ENCODE data around the gene BPIFB6.

The BPIFB6 gene

DNA sequence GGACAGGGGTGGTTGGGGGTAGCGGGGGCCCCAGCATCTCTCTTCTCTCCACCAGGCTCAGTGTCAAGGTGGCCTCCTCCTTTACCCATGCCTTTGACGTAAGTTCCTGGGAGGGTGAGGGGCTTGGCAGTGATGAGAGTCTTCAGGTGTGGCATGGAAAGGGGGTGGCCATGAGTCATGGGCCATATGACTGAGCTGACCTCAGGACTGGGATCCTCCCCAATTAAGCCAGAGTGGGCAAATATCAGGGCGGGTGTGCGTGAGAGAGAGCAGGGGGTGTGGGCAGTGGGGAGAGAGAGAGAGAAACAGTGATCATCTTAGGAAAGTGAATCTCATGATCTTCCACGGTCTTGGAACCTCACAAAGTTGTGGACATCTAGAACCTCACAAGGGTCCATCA, 39.8 kb downstream of the BPIFB6 start:
- DNase-seq: no peak
- in situ Hi-C loops (cut with HindIII; ENCODE audit: low pct_ligation_motif_present, low pct_unique_long_range_greater_than_20kb, low sequenced_read_pairs): no loop called here

DNA sequence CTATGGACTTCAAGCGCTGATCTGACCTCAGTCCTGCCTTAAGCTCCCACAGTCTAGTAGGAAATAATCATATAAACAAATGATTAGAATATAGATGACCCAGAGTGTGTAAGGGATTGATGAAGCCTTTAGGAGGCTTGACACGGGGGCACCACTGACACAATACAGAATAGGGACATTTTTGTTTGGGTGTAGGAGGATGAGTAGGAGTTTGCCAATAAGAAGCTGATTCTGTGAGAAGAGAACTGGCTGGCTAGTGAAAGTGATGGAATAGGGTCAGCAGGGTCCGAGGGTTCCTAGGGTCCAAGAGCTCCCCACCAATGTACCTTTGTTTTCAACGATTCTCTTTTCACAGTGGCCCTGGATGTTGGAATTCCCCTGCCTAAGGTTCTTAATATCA, 40.9 kb downstream of the BPIFB6 start:
- in situ Hi-C loops (cut with HindIII; ENCODE audit: low pct_ligation_motif_present, low pct_unique_long_range_greater_than_20kb, low sequenced_read_pairs): no loop called here
- no peak for DNase-seq

DNA sequence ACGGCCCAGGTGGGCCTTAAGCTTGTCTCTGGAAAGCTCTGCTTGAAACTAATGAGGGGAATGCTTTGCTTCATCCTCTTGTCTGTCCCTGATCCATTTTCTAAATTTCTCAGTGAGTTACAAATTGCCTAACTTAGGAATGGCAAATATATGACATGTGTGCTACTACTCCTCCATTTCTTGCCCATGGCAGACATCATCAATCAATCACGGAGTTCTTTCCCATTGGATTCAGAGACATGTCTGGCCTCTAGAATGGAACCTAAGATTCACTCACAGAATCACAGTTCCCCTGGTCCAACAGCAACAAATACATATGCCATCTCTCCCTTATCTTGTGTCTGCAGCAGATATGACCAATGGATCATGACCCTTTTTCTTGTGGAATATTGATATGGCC, 41.4 kb downstream of the BPIFB6 start:
- in situ Hi-C loops (cut with HindIII; ENCODE audit: low pct_ligation_motif_present, low pct_unique_long_range_greater_than_20kb, low sequenced_read_pairs): no loop called here
- no peak for DNase-seq

DNA sequence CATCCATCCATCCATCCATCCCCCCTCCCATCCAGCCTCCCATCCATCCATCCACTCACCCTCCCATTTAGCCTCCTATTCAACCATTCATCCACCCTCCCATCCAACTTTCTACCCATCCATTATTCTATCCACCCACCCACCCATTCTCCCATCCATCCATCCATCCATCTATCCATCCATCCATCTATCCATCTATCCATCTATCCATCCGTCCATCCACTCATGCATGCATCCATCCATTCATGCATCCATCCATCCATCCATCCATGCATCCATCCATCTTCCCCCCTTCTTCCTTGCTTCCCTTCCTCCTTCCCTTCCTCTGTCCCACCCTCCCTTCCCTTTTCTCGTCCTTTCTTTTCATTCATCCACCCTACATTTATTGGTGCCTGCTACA, 43.2 kb downstream of the BPIFB6 start:
- no peak for DNase-seq
- in situ Hi-C loops (cut with HindIII; ENCODE audit: low pct_ligation_motif_present, low pct_unique_long_range_greater_than_20kb, low sequenced_read_pairs): no loop called here

DNA sequence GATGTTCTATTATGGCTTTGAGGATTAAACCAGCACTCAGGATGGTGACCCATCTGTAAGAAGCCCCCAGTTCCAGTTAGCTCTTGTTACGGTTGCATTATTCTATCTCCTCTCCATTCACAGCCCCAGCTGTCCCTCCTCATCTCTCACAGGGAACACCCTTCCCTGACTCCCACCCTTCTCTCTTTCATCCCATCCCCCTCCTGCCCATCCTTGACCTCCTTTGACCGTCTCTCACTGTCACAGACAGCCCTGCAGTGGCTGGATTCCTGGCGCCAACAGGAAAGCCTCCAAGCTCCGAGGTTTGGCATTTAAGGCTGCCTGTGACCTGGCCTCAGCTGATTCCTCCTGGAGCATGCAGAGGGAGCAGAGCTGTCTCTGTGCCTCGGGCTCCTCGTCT, 43.8 kb downstream of the BPIFB6 start:
- DNase-seq: no peak
- in situ Hi-C loops (cut with HindIII; ENCODE audit: low pct_ligation_motif_present, low pct_unique_long_range_greater_than_20kb, low sequenced_read_pairs): no loop called here

DNA sequence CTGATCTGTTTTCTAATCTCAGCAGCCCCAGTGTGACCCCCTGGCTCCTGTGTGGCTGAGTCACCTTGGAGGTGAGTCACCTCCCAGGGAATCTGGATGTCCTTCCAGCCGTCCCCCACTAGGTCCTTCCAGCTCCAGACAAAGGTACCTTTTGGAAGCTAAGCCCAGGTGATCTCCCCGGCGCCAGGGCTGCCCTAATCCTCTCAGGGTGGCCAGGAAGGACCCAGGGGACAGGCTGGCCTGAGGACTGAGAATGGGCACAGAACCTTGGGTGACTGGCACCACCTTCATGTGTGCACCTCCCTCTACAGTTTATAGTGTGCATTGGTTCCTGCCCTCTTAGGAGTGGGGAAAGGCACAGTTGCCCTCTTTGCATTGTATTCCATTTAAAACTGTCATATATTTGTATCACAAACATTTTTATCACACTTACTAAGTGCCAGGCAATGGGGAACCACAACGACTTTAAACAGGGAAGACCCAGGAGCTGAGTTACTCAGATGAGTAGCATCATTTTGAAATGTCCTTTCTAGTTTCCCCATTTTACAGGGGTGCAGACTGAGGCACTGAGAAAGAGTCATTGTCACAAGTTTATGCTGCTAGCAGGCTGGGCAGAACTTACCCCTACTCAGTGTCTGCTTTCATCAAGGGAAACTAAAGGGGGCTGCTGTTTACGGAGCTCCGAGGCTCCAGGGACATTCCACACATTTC, 45.4 kb downstream of the BPIFB6 start:
- DNase-seq: peak; percentile 9
- in situ Hi-C loops (cut with HindIII; ENCODE audit: low pct_ligation_motif_present, low pct_unique_long_range_greater_than_20kb, low sequenced_read_pairs): no loop called here

DNA sequence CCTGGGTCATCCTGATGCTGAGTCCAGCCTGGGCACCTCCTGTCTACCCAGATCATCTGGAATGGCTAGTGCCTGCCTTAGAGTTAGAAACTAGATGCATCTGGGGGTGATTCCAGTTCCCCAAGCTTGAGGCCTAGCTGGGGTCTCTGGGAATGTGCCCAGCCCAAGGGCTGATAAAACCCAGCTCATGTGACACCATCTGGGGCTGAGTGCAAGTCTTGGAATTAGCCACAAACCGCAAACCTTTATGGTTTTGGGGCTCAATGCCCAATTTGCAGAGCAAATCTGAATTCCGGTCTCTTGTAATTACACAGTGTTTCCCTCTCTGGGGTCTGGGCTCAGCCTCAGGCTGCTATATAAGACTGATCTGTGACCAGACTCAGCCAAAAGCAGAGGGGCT, 47.8 kb downstream of the BPIFB6 start, which contains the start of gene BPIFB4:
Gene BPIFB4 (plus strand): TSS at position 385 of the 400 bp plus-strand sequence. CDS start 1,884 bp downstream, outside the sequence.
- no peak for DNase-seq
- in situ Hi-C loops (cut with HindIII; ENCODE audit: low pct_ligation_motif_present, low pct_unique_long_range_greater_than_20kb, low sequenced_read_pairs): no loop called here

DNA sequence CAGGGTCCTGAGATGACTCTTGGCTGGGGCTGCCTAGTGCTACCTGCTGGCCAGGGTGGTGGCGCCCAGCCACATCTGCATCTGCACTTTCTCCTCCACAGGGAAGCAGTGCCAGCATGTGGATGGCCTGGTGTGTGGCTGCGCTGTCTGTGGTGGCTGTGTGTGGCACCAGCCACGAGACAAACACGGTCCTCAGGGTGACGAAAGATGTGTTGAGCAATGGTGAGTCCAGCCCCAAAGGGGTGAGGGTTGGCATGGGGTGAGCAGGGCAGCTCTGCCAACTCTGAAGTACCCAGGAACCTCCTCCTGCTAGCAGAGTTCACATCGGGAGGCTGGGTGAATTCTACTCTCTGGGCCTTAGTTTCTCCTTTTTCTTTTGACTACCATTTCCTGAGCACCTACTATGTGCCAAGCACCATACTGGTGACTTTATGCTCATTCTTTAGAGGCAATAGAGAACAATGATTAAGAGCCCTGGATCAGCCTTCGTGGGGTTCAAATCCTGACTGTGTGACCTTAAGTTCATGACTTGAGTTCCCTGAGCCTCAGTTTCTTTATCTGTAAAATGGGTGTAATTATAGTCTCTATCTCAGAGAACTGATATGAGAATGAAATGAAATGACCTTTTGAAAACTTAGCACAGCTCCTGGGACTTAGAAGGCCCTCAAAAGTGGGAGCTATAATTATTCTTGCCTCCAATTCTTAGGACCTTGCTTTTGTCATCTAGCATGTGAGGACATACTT, 50.1 kb downstream of the BPIFB6 start:
- in situ Hi-C loops (cut with HindIII; ENCODE audit: low pct_ligation_motif_present, low pct_unique_long_range_greater_than_20kb, low sequenced_read_pairs): no loop called here
- no peak for DNase-seq

DNA sequence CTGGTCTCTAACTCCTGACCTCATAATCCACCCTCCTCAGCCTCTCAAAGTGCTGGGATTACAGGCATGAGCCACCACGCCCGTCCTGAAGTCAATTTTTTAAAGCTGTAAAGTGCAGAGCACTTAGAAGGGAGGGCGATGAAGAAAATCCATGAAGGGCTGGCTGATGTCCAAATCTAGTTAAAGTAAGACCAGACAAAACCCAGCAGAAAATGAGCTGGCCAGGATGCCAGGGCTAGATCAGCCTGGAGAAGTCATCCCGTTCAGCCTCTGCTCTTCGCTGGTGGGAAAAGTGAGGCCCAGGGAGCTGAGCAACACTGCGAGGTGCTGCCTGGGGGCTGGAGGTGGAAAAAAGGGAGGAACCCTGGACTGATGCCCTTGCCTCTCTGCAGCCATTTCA, 51.1 kb downstream of the BPIFB6 start:
- DNase-seq: peak; percentile 4
- in situ Hi-C loops (cut with HindIII; ENCODE audit: low pct_ligation_motif_present, low pct_unique_long_range_greater_than_20kb, low sequenced_read_pairs): no loop called here

DNA sequence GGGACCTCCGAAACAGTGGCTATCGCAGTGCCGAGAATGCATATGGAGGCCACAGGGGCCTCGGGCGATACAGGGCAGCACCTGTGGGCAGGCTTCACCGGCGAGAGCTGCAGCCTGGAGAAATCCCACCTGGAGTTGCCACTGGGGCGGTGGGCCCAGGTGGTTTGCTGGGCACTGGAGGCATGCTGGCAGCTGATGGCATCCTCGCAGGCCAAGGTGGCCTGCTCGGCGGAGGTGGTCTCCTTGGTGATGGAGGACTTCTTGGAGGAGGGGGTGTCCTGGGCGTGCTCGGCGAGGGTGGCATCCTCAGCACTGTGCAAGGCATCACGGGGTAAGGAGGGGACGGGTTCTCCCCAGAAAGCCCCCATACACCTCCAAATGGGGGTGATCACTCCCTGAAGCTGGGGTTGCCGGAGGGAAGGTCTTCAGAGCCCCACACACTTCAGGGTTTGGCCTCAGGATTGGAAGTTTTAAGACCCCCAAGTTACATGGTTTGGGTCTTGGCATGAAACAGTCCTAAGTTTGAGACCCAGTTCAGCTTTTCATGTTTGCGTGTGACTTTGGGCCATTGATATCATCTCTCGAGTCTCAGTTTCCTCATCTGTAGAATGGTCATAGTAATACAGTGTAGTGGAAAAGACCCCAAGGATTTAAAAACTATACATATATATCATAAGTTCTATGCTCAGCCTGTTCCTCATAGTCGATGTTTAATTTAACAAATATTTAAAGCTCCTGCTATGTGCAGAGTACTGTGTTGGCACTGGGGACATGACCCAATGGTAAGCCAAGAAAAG, 52.3 kb downstream of the BPIFB6 start:
- in situ Hi-C loops (cut with HindIII; ENCODE audit: low pct_ligation_motif_present, low pct_unique_long_range_greater_than_20kb, low sequenced_read_pairs): no loop called here
- no peak for DNase-seq

DNA sequence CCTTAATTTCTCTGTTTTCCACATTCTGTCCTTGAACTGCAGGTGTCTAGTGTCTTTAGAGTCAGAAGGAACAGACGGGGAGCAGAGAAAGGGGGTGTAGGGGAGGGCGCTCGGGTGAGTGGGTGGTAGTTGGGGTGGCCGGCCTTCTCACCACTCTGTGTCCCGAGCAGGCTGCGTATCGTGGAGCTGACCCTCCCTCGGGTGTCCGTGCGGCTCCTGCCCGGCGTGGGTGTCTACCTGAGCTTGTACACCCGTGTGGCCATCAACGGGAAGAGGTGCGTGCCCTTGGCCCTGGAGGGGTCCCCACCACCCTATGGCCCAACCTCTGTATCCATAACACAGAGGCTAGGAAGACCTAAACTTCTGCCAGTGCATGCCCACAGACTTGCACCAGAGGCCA, 53.3 kb downstream of the BPIFB6 start:
- no peak for DNase-seq
- in situ Hi-C loops (cut with HindIII; ENCODE audit: low pct_ligation_motif_present, low pct_unique_long_range_greater_than_20kb, low sequenced_read_pairs): no loop called here

DNA sequence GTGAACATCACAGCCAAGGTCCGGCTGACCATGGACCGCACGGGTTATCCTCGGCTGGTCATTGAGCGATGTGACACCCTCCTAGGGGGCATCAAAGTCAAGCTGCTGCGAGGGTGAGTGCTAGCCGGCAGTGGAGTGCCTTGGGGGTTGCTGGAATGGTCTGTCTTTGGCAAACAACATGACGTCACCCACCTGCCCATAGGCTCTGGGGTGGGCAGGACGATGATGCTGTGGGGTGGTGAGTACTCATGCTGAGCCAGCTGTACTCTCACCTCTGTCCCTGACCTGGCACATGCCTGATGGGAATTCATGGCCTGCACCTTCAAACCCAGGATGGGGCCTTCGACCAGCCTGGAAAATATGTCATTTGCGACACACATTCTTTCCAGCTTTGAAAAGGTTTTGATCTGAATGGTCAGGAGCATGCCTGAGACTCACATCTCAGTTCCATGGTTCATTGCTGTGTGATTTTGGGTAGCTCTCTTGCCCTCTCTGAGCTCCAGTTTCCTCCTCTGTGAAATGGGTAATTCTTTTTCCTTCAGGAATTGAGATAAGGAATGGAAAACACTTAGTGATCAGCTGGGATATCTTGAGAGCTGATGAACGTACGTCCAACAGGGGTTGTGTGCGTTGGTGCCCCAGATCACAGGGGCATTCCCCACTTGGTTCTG, 54.7 kb downstream of the BPIFB6 start:
- no peak for DNase-seq
- in situ Hi-C loops (cut with HindIII; ENCODE audit: low pct_ligation_motif_present, low pct_unique_long_range_greater_than_20kb, low sequenced_read_pairs): no loop called here

DNA sequence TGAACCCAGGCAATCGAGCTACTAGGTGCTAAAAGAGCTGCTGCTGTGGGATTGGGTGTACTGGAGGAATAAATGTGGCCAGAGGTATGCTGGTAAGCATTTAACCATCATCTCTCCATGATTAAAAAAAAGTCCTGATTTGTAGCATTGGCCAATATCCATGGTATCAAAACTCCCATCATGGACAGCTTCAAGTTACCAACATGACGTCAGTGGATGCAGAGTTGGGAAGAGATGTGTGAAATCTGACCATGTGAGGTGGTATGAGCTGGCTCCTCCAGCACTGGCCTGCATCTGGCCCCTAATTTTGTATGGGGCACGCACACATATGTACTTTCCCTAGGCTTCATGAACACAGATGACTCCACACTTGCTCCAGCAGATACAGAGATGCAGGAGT, 59.7 kb downstream of the BPIFB6 start:
- DNase-seq: no peak
- in situ Hi-C loops (cut with HindIII; ENCODE audit: low pct_ligation_motif_present, low pct_unique_long_range_greater_than_20kb, low sequenced_read_pairs): no loop called here

DNA sequence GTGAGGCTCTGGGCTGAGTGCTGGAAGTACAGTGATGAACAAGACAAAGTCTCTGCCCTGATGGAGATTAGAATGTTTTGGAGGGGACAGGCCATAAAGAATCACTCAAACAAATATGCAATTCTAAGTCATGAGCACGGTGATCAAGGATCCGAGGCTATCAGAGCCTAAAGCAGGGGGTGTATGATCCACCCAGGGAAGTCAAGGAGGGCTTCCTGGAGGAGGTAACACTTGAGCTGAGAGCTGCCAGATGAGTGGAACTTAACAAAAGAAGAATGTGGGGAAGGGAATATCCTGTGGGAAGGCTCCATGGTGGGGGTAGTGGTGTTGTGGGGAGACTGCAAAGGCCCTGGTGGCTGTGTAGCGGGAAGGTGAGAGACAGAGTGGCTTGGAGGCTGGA, 60.2 kb downstream of the BPIFB6 start:
- in situ Hi-C loops (cut with HindIII; ENCODE audit: low pct_ligation_motif_present, low pct_unique_long_range_greater_than_20kb, low sequenced_read_pairs): no loop called here
- no peak for DNase-seq

DNA sequence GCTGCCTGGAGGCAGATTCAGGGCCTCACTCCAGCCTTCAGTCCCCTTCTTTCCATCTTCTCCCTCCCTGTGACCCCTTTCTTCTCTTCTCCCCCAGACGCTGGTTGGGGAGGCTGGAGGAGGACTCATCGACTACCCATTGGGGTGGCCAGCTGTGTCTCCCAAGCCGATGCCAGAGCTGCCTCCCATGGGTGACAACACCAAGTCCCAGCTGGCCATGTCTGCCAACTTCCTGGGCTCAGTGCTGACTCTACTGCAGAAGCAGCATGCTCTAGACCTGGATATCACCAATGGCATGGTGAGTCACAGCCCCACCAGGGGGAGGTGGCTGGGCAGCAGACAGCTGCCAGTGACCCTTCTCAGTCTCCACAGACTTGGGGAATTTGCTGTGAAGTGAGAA, 60.9 kb downstream of the BPIFB6 start:
- no peak for DNase-seq
- in situ Hi-C loops (cut with HindIII; ENCODE audit: low pct_ligation_motif_present, low pct_unique_long_range_greater_than_20kb, low sequenced_read_pairs): no loop called here

DNA sequence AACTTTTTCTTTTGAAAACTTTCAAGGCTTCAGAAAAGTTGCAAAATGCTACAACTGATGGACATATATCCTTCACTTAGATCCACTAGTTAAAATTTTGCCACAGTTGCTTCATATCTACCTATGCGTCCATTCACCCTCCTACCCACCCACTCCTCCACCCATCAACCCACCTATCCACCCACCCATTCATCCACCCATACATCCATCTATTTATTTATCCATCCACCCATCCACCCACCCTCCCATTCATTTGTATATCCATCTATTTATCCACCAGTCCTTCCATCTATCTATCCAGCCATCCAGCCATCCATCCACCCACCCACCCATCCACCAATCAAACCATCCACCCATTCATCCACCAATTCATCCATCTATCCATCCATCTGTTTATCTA, 61.6 kb downstream of the BPIFB6 start:
- in situ Hi-C loops (cut with HindIII; ENCODE audit: low pct_ligation_motif_present, low pct_unique_long_range_greater_than_20kb, low sequenced_read_pairs): no loop called here
- DNase-seq: no peak

DNA sequence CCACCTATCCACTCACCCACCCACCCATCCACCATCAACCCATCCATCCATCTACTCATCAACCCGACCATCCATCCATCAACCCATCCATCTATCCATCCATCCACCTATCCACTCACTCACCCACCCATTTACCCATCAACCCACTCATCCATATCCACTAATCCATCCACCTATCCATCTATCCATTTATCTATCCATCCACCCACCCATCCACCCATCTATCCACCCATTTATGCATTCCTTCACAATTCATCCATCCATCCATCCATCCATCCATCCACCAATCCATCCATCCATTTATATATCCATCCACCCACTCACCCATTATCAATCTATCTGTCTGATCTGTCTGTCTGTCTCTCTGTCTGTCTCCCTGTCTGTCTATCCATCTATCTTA, 62.1 kb downstream of the BPIFB6 start:
- in situ Hi-C loops (cut with HindIII; ENCODE audit: low pct_ligation_motif_present, low pct_unique_long_range_greater_than_20kb, low sequenced_read_pairs): no loop called here
- DNase-seq: no peak
